ENCODE results near the gene PPFIBP2. TPM values are rescaled to one million over a fixed set of nuclear protein-coding genes. Genes with fewer than 3 reads are reported as not detected.

PPFIBP2 gene
- total RNA-seq, 5 donors from 2014 or later (not counting 1 experiment from before 2014, with no cell fraction given), result 12.5 to 46.6 (median 35.2) TPM

DNA sequence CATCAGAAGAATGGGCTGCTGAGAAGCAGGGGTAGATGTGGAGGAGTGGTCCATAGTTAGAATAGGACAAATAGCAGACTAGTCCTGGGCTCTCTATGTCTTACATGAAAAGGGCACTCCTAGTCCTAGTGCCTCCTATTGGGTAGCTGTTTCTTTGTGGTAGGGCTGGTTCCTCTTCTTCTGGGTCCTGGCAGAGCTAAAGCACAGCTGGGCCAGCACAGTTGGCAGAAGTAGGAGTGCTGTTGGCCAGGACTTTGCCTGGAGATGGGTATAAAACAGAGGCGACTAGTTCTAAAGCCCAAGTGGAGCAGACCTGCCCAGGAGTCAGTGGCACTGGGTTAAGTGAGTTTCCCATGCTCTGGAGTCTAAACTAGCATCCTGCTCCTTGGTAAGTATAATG lies 55.2 kb downstream of the PPFIBP2 start:
- H3K4me1 Mint-ChIP-seq, result peaks cover 0 to 8% (median 2%) of the 10 kb centered on the region in 3 donors
- peaks cover 0 to 6% (median 0%) of the 10 kb centered on the region in 3 donors for H3K9me3 Mint-ChIP-seq
- WGBS (ENCODE audit: insufficient coverage), result 70% methylated on average over 1 of the region's 1 CpG
- Histone ChIP-seq H3K27ac (ENCODE audit: low read length) (no peak overlapping the region), H3K4me3 (ENCODE audit: control insufficient read depth in 1 of 2, extremely low read depth in 1 of 2, low read length in 1 of 2) (no peak overlapping the region), H3K27me3 (replicated peaks in 1 of 2; ENCODE audit: control insufficient read depth in 2 of 2, extremely low read depth in 1 of 2, insufficient read depth in 2 of 2, low read length in 1 of 2) (peaks cover 0 to 34% of the 10 kb centered on the region in 2 experiments), H3K9me3 (no peaks in the 10 kb centered on the region), H3K36me3 (ENCODE audit: control insufficient read depth in 2 of 2, extremely low read depth in 1 of 2, insufficient read depth in 1 of 2, low read length in 1 of 2) (peaks cover 7 to 32% of the 10 kb centered on the region in 2 donors), H3K4me1 (ENCODE audit: control insufficient read depth in 1 of 2, extremely low read depth in 1 of 2, insufficient read depth in 2 of 2, low read length in 2 of 2) (no peaks in the 10 kb centered on the region)
- ATAC-seq (replicated peaks in 1 of 4) (no peak), DNase-seq (no peak)
- ChIA-PET CTCF (no interaction called here), POLR2A (no interaction called here)
- H3K27ac Mint-ChIP-seq, result no peak overlapping the region
- H3K4me3 Mint-ChIP-seq, result no peak overlapping the region
- peaks cover 0 to 8% of the 10 kb centered on the region in 2 donors for H3K27me3 Mint-ChIP-seq
- peaks cover 50% of the 10 kb centered on the region for H3K36me3 Mint-ChIP-seq

DNA sequence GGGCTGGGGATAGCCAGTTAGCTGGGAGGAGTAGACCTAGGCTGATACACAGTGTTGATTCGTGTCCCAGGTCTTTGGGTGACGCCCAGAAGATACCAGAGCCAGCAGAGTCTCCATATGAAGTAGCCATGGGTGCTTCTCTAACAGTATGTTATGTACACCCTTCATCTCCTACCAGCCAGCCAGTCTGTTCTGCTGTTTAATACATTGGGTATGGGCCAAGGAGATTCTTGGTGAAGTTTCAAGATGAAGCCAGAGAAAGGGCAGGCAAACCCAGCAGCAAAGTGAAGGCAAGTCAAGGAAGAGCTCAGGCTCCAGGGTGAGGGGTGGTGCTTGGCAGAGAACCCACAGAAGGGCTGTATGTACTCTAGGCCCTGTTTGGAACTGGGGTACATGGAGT lies 56.4 kb downstream of the PPFIBP2 start:
- Histone ChIP-seq H3K27me3 (replicated peaks in 1 of 2; ENCODE audit: control insufficient read depth in 2 of 2, extremely low read depth in 1 of 2, insufficient read depth in 2 of 2, low read length in 1 of 2) (peaks cover 4 to 41% of the 10 kb centered on the region in 2 experiments), H3K9me3 (no peaks in the 10 kb centered on the region), H3K4me3 (ENCODE audit: control insufficient read depth in 1 of 2, extremely low read depth in 1 of 2, low read length in 1 of 2) (no peak overlapping the region), H3K27ac (ENCODE audit: low read length) (no peak overlapping the region), H3K36me3 (ENCODE audit: control insufficient read depth in 2 of 2, extremely low read depth in 1 of 2, insufficient read depth in 1 of 2, low read length in 1 of 2) (peaks cover 7 to 32% of the 10 kb centered on the region in 2 donors), H3K4me1 (ENCODE audit: control insufficient read depth in 1 of 2, extremely low read depth in 1 of 2, insufficient read depth in 2 of 2, low read length in 2 of 2) (no peaks in the 10 kb centered on the region)
- peaks cover 0 to 6% (median 0%) of the 10 kb centered on the region in 3 donors for H3K9me3 Mint-ChIP-seq
- H3K4me1 Mint-ChIP-seq, result peaks cover 7 to 19% (median 8%) of the 10 kb centered on the region in 3 donors
- ATAC-seq (replicated peaks in 1 of 4) (no peak), DNase-seq (no peak)
- no peak overlapping the region for H3K4me3 Mint-ChIP-seq
- WGBS (ENCODE audit: insufficient coverage), result no CpG with 5 or more reads among the region's 2 CpGs
- POLR2A ChIA-PET, result no interaction called here
- peaks cover 43% of the 10 kb centered on the region for H3K36me3 Mint-ChIP-seq
- H3K27me3 Mint-ChIP-seq, result peaks cover 0 to 8% of the 10 kb centered on the region in 2 donors
- CTCF ChIA-PET, result no interaction called here
- H3K27ac Mint-ChIP-seq, result no peak overlapping the region

DNA sequence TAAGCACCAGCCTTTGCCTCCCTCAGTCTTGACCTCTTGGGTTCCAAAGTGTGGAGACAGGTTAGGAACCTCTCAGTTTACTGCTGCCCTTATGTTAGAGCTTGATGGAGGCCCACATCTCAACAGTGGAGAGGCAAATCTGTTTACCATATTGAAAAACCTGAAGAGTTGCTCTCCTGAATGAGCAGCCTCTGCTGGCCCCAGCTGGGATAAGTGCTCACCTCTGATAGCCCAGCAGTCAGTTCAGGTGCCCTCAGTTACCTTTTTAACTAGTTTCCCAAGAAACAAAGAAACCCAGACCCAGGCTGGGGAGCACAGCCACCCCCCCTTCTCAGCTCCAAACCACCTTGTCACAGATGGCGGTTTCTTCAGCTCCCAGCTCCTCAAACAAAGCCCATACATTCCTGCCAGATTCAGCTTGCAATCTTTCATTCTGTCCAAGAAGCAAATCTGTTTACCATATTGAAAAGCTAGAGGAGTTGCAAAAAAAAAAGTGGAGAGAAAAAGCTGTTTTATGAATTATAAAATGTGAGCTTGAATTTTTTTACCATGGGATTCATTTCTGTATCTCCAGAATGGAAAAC lies 57.2 kb downstream of the PPFIBP2 start:
- ChIA-PET CTCF (interaction anchor here in 1 of 2 donors (0.9 kb wide), 1 partner anchor 10 kb away, joined by 3 read pairs; no protein-coding TSS in a partner anchor), POLR2A (interaction anchor here in 1 of 2 donors (0.7 kb wide), 1 partner anchor 27 kb away, joined by 3 read pairs; no protein-coding TSS in a partner anchor)
- peaks cover 4 to 45% of the 10 kb centered on the region in 2 experiments for H3K27me3 ChIP-seq (replicated peaks in 1 of 2; ENCODE audit: control insufficient read depth in 2 of 2, extremely low read depth in 1 of 2, insufficient read depth in 2 of 2, low read length in 1 of 2)
- peaks cover 7 to 26% of the 10 kb centered on the region in 2 donors for H3K36me3 ChIP-seq (ENCODE audit: control insufficient read depth in 2 of 2, extremely low read depth in 1 of 2, insufficient read depth in 1 of 2, low read length in 1 of 2)
- H3K4me1 Mint-ChIP-seq, result peaks cover 13 to 27% (median 16%) of the 10 kb centered on the region in 3 donors
- peaks cover 0 to 6% (median 0%) of the 10 kb centered on the region in 3 donors for H3K9me3 Mint-ChIP-seq
- ATAC-seq (replicated peaks in 1 of 4) (no peak), DNase-seq (no peak)
- WGBS (ENCODE audit: insufficient coverage), result 100% methylated on average over 1 of the region's 1 CpG
- no peak overlapping the region for H3K4me3 ChIP-seq (ENCODE audit: control insufficient read depth in 1 of 2, extremely low read depth in 1 of 2, low read length in 1 of 2)
- no peak overlapping the region for H3K4me3 Mint-ChIP-seq
- H3K27ac ChIP-seq (ENCODE audit: low read length), result no peak overlapping the region
- H3K4me1 ChIP-seq (ENCODE audit: control insufficient read depth in 1 of 2, extremely low read depth in 1 of 2, insufficient read depth in 2 of 2, low read length in 2 of 2), result peaks cover 0 to 6% of the 10 kb centered on the region in 2 experiments
- H3K27ac Mint-ChIP-seq, result no peak overlapping the region
- H3K27me3 Mint-ChIP-seq, result peaks cover 0 to 15% of the 10 kb centered on the region in 2 donors
- no peaks in the 10 kb centered on the region for H3K9me3 ChIP-seq
- H3K36me3 Mint-ChIP-seq, result peaks cover 35% of the 10 kb centered on the region

DNA sequence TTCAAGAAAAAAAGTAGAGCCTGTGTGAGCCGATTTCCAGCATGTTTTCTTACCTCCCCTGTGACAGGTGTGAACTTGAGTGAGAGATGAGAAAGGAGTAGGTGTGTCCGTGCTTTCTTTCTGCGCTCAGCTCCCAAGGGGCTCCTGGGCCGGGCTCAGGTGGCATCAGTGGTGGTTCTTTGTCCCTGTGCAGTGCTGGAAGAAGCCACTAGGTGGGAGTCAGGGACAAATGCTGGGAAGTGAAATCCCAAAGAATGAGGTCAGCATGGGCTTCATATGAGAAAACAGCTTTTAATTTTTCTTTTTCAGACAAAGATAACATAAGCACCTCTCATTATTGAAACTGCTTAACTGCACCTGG lies 57.8 kb downstream of the PPFIBP2 start:
- peaks cover 33% of the 10 kb centered on the region for H3K36me3 Mint-ChIP-seq
- no peak overlapping the region for H3K4me3 ChIP-seq (ENCODE audit: control insufficient read depth in 1 of 2, extremely low read depth in 1 of 2, low read length in 1 of 2)
- DNase-seq (no peak), ATAC-seq (replicated peaks in 1 of 4) (no peak)
- H3K27ac Mint-ChIP-seq, result no peak overlapping the region
- peaks cover 4 to 12% of the 10 kb centered on the region in 2 experiments for H3K4me1 ChIP-seq (ENCODE audit: control insufficient read depth in 1 of 2, extremely low read depth in 1 of 2, insufficient read depth in 2 of 2, low read length in 2 of 2)
- WGBS (ENCODE audit: insufficient coverage), result 77% methylated on average over 3 of the region's 4 CpGs
- CTCF ChIA-PET, result interaction anchor here (0.5 to 0.9 kb wide), 3 partner anchors 11 to 1041 kb away, joined by 3 to 10 read pairs (median 3); no protein-coding TSS in a partner anchor
- H3K9me3 ChIP-seq, result no peaks in the 10 kb centered on the region
- POLR2A ChIA-PET, result no interaction called here
- no peak overlapping the region for H3K4me3 Mint-ChIP-seq
- peaks cover 0 to 6% (median 0%) of the 10 kb centered on the region in 3 donors for H3K9me3 Mint-ChIP-seq
- H3K4me1 Mint-ChIP-seq, result peaks cover 19 to 33% (median 21%) of the 10 kb centered on the region in 3 donors
- H3K27me3 Mint-ChIP-seq, result peaks cover 0 to 20% of the 10 kb centered on the region in 2 donors
- peaks cover 7 to 22% of the 10 kb centered on the region in 2 donors for H3K36me3 ChIP-seq (ENCODE audit: control insufficient read depth in 2 of 2, extremely low read depth in 1 of 2, insufficient read depth in 1 of 2, low read length in 1 of 2)
- H3K27ac ChIP-seq (ENCODE audit: low read length), result no peak overlapping the region
- H3K27me3 ChIP-seq (replicated peaks in 1 of 2; ENCODE audit: control insufficient read depth in 2 of 2, extremely low read depth in 1 of 2, insufficient read depth in 2 of 2, low read length in 1 of 2), result peaks cover 4 to 51% of the 10 kb centered on the region in 2 experiments

DNA sequence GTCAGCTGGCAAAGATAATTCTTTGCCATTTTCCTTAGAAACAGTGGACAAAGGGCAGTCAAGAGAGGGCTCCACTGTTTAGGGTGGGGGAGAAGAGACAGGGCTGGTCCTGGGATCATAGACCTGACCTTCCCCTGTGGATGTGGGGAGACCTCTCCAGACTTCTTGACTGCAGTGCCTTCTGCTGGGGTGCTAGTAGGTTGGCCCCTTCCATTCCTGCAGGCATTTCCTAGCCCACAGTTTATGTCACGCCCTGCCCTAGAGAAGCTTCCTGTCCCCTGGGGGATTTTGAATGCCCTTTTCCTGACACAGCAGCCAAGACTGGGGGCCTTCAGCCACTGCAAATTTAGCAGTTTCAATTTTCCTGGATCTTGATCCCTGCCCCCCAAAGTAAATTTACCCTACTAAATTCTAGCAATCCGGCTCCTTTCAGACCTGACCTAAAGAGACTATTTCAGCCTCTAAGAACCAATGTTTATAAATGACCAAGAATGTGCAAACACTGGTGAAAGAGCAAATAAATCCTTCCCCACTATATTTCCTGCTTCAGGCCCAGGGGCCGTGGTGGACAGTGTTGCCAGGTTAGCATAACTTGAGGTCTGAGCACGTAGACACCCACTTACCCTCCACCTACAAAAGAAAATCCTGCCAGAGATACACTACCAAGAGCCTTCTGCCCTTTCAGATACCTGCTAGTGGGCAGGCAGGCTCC lies 58.4 kb downstream of the PPFIBP2 start:
- ATAC-seq (replicated peaks in 1 of 4), result no peak
- peaks cover 4 to 56% of the 10 kb centered on the region in 2 experiments for H3K27me3 ChIP-seq (replicated peaks in 1 of 2; ENCODE audit: control insufficient read depth in 2 of 2, extremely low read depth in 1 of 2, insufficient read depth in 2 of 2, low read length in 1 of 2)
- no peak overlapping the region for H3K4me3 ChIP-seq (ENCODE audit: control insufficient read depth in 1 of 2, extremely low read depth in 1 of 2, low read length in 1 of 2)
- peaks cover 0 to 6% (median 0%) of the 10 kb centered on the region in 3 donors for H3K9me3 Mint-ChIP-seq
- no peaks in the 10 kb centered on the region for H3K9me3 ChIP-seq
- H3K4me1 Mint-ChIP-seq, result peaks cover 25 to 38% (median 27%) of the 10 kb centered on the region in 3 donors
- CTCF ChIA-PET, result interaction anchor here (0.5 to 0.9 kb wide), 3 partner anchors 11 to 1041 kb away, joined by 3 to 10 read pairs (median 3); no protein-coding TSS in a partner anchor
- H3K4me1 ChIP-seq (ENCODE audit: control insufficient read depth in 1 of 2, extremely low read depth in 1 of 2, insufficient read depth in 2 of 2, low read length in 2 of 2), result peaks cover 4 to 17% of the 10 kb centered on the region in 2 experiments
- no peak for DNase-seq
- POLR2A ChIA-PET, result no interaction called here
- peaks cover 29% of the 10 kb centered on the region for H3K36me3 Mint-ChIP-seq
- peaks cover 7 to 22% of the 10 kb centered on the region in 2 donors for H3K36me3 ChIP-seq (ENCODE audit: control insufficient read depth in 2 of 2, extremely low read depth in 1 of 2, insufficient read depth in 1 of 2, low read length in 1 of 2)
- peaks cover 0 to 23% of the 10 kb centered on the region in 2 donors for H3K27me3 Mint-ChIP-seq
- H3K4me3 Mint-ChIP-seq, result no peak overlapping the region
- WGBS (ENCODE audit: insufficient coverage), result 81% methylated on average over 2 of the region's 4 CpGs
- H3K27ac Mint-ChIP-seq, result no peak overlapping the region
- H3K27ac ChIP-seq (ENCODE audit: low read length), result no peak overlapping the region

DNA sequence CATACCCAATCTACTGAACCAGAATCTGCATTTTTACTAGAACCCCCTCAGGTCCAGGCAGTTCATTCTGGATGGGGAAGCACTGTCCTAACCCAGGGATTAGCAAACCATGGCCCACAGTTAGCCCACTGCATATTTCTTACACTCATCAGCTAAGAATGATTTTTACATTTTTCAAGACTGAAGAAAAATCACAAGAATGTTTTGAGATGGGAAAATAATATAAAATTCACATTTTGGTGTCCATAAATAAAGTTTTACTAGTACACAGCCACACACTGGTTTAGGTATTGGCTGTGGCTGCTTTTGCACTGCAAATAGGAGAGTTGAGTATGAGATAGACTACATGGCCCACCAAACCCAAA lies 59.4 kb downstream of the PPFIBP2 start:
- Histone ChIP-seq H3K27ac (ENCODE audit: low read length) (no peak overlapping the region), H3K9me3 (no peaks in the 10 kb centered on the region), H3K27me3 (replicated peaks in 1 of 2; ENCODE audit: control insufficient read depth in 2 of 2, extremely low read depth in 1 of 2, insufficient read depth in 2 of 2, low read length in 1 of 2) (peaks cover 4 to 60% of the 10 kb centered on the region in 2 experiments), H3K4me3 (ENCODE audit: control insufficient read depth in 1 of 2, extremely low read depth in 1 of 2, low read length in 1 of 2) (no peak overlapping the region), H3K4me1 (ENCODE audit: control insufficient read depth in 1 of 2, extremely low read depth in 1 of 2, insufficient read depth in 2 of 2, low read length in 2 of 2) (peaks cover 10 to 27% of the 10 kb centered on the region in 2 experiments), H3K36me3 (ENCODE audit: control insufficient read depth in 2 of 2, extremely low read depth in 1 of 2, insufficient read depth in 1 of 2, low read length in 1 of 2) (peaks cover 0 to 12% of the 10 kb centered on the region in 2 donors)
- Mint-ChIP-seq H3K27ac (no peak overlapping the region), H3K36me3 (peaks cover 20% of the 10 kb centered on the region), H3K4me3 (no peak overlapping the region), H3K27me3 (peaks cover 0 to 25% of the 10 kb centered on the region in 2 donors), H3K4me1 (peaks cover 35 to 48% (median 37%) of the 10 kb centered on the region in 3 donors), H3K9me3 (peaks cover 0 to 2% (median 0%) of the 10 kb centered on the region in 3 donors)
- ATAC-seq (replicated peaks in 1 of 4) (no peak), DNase-seq (no peak)
- ChIA-PET POLR2A (no interaction called here), CTCF (no interaction called here)

Data from T-cell (primary cell).